Uterus (tissue), 4 donors: ENCODE data around the gene SOCS7. TPM values are rescaled to one million over a fixed set of nuclear protein-coding genes. Genes with fewer than 3 reads are reported as not detected.

Experiments
- DNase-seq, 2 donors: peaks; one replicate each; pipeline ENCODE4 v3.0.0-alpha.2; 2019 to 2020
- H3K27ac ChIP-seq, 2 donors: fragments of 200-600 bp; sonication (generic); 1 replicate in 1 of 2; 2 replicates in 1 of 2; pipeline ENCODE4 v1.5.1; 2016 to 2018
- H3K27me3 ChIP-seq, 2 donors: fragments of 200-600 bp; sonication (generic); one replicate each; pipeline ENCODE4 v1.5.1; 2018 to 2019; ENCODE audit warnings: control low read depth in 1 of 2
- H3K36me3 ChIP-seq, 2 donors: fragments of 200-600 bp; sonication (generic); one replicate each; pipeline ENCODE4 v1.5.1; 2019; ENCODE audit warnings: control low read depth in 1 of 2
- H3K4me1 ChIP-seq, 2 donors: fragments of 200-600 bp; sonication (generic); one replicate each; pipeline ENCODE4 v1.5.1; 2018 to 2019; ENCODE audit warnings: control low read depth in 1 of 2
- H3K4me3 ChIP-seq, 2 donors: fragments of 200-600 bp; sonication (generic); 1 replicate in 1 of 2; 2 replicates in 1 of 2; pipeline ENCODE4 v1.5.1; 2018 to 2019; ENCODE audit warnings: mild to moderate bottlenecking in 1 of 2
- H3K9me3 ChIP-seq, 2 donors: fragments of 200-600 bp; sonication (generic); one replicate each; pipeline ENCODE4 v1.5.1; 2019; ENCODE audit warnings: control low read depth in 1 of 2
- CTCF ChIP-seq, 4 experiments: fragments of 200-600 bp in 2 of 4; fragments of 450-650 bp in 2 of 4; sonication (generic) in 2 of 4; IDR thresholded peaks; one replicate each; pipeline ENCODE4 v1.5.1; 2016 to 2019; ENCODE audit warnings: antibody characterized with exemption in 4 of 4, mild to moderate bottlenecking in 2 of 4, moderate library complexity in 1 of 4
- POLR2A ChIP-seq, 2 donors: fragments of 450-650 bp; IDR thresholded peaks; one replicate each; pipeline ENCODE4 v1.6.1; 2016; ENCODE audit warnings: antibody characterized with exemption in 2 of 2, mild to moderate bottlenecking in 1 of 2, moderate library complexity in 1 of 2
- intact Hi-C: fragments of 100-400 bp; cut with DNase I; formaldehyde crosslinking; loops from one replicate; pipeline ENCODE4 v1.15.1; 2023; ENCODE audit warnings: low total_unique reads
- total RNA-seq, 4 donors: library from RNA; depleted of rRNA in 3 of 4; stranded (reverse); fragments of >200 nt in 3 of 4; gene quantifications; one replicate each; pipeline versions ENCODE4 v1.1.0 to v1.2.4, GENCODE V29; 2014 to 2023
- donor health status: DM: yes; HTN: yes; CAD: no.

The SOCS7 gene
- total RNA-seq, 4 donors from 2014 or later, result 2.6 to 24.5 (median 14.6) TPM

- H3K4me3 ChIP-seq, result no peak within 1 kb of the TSS
- H3K27me3 ChIP-seq, result no peaks in the 10 kb centered on the region
- intact Hi-C loops, result no loop called here
- no peaks in the 10 kb centered on the region for H3K36me3 ChIP-seq
- H3K4me1 ChIP-seq, result no peaks in the 10 kb centered on the region
- no peak for TF ChIP-seq POLR2A (IDR thresholded peaks at IDR 0.05)
- no peak for TF ChIP-seq CTCF (IDR thresholded peaks at IDR 0.05)
- H3K9me3 ChIP-seq, result no peaks in the 10 kb centered on the region
- no peak within 1 kb of the TSS for H3K27ac ChIP-seq
- DNase-seq, result no peak
Measured at GRCh38 chr17:38343608-38344419, 7.8 kb upstream of the SOCS7 start, which contains the start of gene GPR179. Gene GPR179, minus strand, starts transcription at chr17:38343956. Its CDS starts 167 bp downstream, at chr17:38343789.

- H3K4me3 ChIP-seq, result no peak overlapping the region
- no peaks in the 10 kb centered on the region for H3K36me3 ChIP-seq
- intact Hi-C loops, result no loop called here
- no peaks in the 10 kb centered on the region for H3K9me3 ChIP-seq
- DNase-seq, result no peak
- no peak overlapping the region for H3K27ac ChIP-seq
- no peaks in the 10 kb centered on the region for H3K27me3 ChIP-seq
- no peaks in the 10 kb centered on the region for H3K4me1 ChIP-seq
- TF ChIP-seq CTCF (IDR thresholded peaks at IDR 0.05) (no peak), POLR2A (IDR thresholded peaks at IDR 0.05) (no peak)
Measured at GRCh38 chr17:38344420-38344745, 7.3 kb upstream of the SOCS7 start.

GRCh38 chr17:38345743-38346142 lies 5.9 kb upstream of the SOCS7 start:
- DNase-seq, result no peak
- H3K9me3 ChIP-seq, result no peaks in the 10 kb centered on the region
- intact Hi-C loops, result loop anchor here (5.0 kb wide), 1 partner anchor 72 kb away; no protein-coding TSS in a partner anchor
- H3K36me3 ChIP-seq, result no peaks in the 10 kb centered on the region
- no peak overlapping the region for H3K4me3 ChIP-seq
- H3K4me1 ChIP-seq, result no peaks in the 10 kb centered on the region
- no peak overlapping the region for H3K27ac ChIP-seq
- no peaks in the 10 kb centered on the region for H3K27me3 ChIP-seq
- TF ChIP-seq POLR2A (IDR thresholded peaks at IDR 0.05) (no peak), CTCF (IDR thresholded peaks at IDR 0.05) (no peak)

- TF ChIP-seq CTCF (IDR thresholded peaks at IDR 0.05), result peak; percentile 91 to 92 (median 92)
- no peak for TF ChIP-seq POLR2A (IDR thresholded peaks at IDR 0.05)
- intact Hi-C loops, result loop anchor here (5.0 kb wide), 1 partner anchor 68 kb away; no protein-coding TSS in a partner anchor
- H3K4me1 ChIP-seq, result no peaks in the 10 kb centered on the region
- no peaks in the 10 kb centered on the region for H3K36me3 ChIP-seq
- H3K4me3 ChIP-seq, result no peak overlapping the region
- DNase-seq, result peak; percentile 86 to 89
- no peaks in the 10 kb centered on the region for H3K27me3 ChIP-seq
- no peak overlapping the region for H3K27ac ChIP-seq
- H3K9me3 ChIP-seq, result no peaks in the 10 kb centered on the region
Measured at GRCh38 chr17:38349097-38349730, 2.4 kb upstream of the SOCS7 start.

GRCh38 chr17:38350035-38350434 lies 1.6 kb upstream of the SOCS7 start:
- Histone ChIP-seq H3K36me3 (no peaks in the 10 kb centered on the region), H3K9me3 (no peaks in the 10 kb centered on the region), H3K4me1 (peaks cover 0 to 7% of the 10 kb centered on the region in 2 donors), H3K27ac (no peak overlapping the region), H3K27me3 (no peaks in the 10 kb centered on the region), H3K4me3 (no peak overlapping the region)
- DNase-seq, result no peak
- intact Hi-C loops, result no loop called here
- TF ChIP-seq POLR2A (IDR thresholded peaks at IDR 0.05) (no peak), CTCF (IDR thresholded peaks at IDR 0.05) (no peak)
